Peyer's patch (tissue), 4 donors: Measurements from ENCODE around the gene NRXN3.

Experiments
- POLR2A ChIP-seq, 2 donors: fragments of 450-650 bp; IDR thresholded peaks; one replicate each; pipeline ENCODE4 v1.5.1; 2017; ENCODE audit warnings: antibody characterized with exemption in 2 of 2, mild to moderate bottlenecking in 2 of 2, moderate library complexity in 2 of 2
- TF ChIP-seq, protein P1 (sequence below), 6 experiments: fragments of 450-650 bp in 4 of 6; fragments of 200-600 bp in 2 of 6; sonication (generic) in 1 of 6; IDR thresholded peaks; one replicate each; pipeline ENCODE4 v1.5.1; 2017 to 2019; ENCODE audit warnings: antibody characterized with exemption in 6 of 6, mild to moderate bottlenecking in 3 of 6, moderate library complexity in 1 of 6

DNA sequence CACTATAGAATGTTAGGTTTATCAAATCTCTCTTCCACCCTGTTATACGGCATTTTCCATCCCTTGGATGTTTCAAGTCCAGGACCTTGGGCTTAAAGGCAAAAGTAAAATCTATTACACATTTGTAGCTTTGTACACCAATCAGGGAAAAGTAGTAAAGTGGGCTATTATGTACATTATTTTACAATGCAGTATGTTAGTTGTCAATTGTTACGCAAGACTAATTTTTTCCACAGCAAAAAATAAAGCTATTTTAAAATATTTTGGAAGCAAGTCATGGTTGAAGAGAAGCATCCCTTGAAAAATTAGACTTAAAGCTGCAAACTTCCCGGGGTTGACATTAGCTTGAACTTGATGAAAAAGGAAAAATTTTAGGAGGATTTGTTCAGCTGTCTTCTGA lies 1564.9 kb downstream of the NRXN3 start:
- TF ChIP-seq, protein P1, sequence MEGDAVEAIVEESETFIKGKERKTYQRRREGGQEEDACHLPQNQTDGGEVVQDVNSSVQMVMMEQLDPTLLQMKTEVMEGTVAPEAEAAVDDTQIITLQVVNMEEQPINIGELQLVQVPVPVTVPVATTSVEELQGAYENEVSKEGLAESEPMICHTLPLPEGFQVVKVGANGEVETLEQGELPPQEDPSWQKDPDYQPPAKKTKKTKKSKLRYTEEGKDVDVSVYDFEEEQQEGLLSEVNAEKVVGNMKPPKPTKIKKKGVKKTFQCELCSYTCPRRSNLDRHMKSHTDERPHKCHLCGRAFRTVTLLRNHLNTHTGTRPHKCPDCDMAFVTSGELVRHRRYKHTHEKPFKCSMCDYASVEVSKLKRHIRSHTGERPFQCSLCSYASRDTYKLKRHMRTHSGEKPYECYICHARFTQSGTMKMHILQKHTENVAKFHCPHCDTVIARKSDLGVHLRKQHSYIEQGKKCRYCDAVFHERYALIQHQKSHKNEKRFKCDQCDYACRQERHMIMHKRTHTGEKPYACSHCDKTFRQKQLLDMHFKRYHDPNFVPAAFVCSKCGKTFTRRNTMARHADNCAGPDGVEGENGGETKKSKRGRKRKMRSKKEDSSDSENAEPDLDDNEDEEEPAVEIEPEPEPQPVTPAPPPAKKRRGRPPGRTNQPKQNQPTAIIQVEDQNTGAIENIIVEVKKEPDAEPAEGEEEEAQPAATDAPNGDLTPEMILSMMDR (IDR thresholded peaks at IDR 0.05) = no peak
- TF ChIP-seq POLR2A (IDR thresholded peaks at IDR 0.05) = no peak
